ENCODE measurements around the gene GDF15.
"Not testable (repeated sequence)": the region's sequence is repeated elsewhere in the genome, so short reads cannot be mapped to it uniquely, and the experiment has no call there.

GDF15 gene

DNA sequence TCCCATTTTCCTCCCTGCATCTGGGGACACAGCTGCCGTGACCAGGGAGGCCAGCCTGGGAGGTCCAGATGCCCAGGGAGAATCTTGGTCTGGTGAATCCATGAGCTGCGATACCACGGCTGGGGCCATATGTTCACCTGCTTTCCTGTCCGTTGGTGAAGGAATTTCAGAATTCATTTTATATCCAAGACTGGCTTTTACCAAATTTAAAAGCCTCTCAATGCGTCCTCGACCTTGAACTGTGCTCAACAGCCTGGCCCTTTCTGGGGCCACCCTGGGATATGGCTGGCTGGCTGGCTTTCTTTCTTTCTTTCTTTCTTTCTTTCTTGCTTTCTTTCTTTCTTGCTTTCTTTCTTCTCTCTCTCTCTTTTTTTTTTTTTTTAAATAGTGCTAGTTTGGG is 22.2 kb upstream of the GDF15 start:
- no peak for DNase-seq (ENCODE audit: low read depth in 2 of 2)

DNA sequence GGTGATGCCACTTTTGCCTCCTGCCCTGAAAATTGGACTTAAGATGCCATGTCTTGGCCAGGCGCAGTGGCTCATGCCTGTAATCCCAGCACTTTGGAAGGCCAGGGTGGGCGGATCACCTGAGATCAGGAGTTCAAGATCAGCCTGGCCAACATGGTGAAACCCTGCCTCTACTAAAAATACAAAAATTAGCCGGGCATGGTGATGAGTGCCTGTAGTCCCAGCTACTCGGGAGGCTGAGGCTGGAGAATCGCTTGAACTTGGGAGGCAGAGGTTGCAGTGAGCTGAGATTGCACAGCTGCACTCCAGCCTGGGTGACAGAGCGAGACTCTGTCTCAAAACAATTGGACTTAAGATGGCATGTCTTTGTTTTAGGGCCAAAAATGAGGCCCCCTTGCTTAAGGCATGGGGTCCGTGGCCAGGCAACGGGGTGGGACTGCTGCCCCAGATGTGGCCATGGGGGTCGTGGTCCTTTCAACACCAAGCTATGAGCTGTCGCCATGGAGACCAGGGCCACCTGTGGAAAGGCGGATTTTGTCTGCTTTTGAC is 21.6 kb upstream of the GDF15 start:
- not testable (repeated sequence) for DNase-seq (ENCODE audit: low read depth in 2 of 2)

DNA sequence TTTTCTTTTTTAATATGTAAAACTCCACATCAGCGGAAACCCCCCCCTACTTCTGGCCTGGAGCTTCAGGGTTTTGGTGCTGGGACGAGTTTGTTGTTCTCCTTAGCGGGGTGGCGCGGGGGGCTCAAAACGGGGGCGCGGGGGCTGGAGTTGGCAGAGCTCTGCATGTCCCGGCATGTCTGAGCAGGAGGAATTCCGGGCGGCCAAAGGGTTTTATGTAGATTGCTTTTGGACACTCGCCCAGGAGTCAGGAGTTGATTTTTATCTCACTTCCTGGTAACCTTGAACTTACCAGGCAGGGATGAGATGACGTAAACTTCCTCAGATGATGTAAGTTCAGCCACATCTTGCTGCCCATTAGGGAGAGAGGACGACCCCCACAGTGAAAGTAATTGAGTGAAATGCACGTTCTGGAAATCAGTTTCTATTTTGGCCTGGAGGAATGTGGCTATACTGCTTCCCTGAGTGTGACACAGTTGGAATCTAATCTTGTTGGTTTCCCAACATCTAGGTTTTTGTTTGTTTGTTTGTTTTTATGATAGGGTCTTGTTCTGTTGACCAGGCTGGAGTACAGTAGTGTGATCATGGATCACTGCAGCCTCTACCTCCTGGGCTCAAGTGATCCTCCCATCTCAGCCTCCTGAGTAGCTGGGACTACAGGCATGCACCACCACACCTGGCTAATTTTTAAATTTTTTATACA is 21.0 kb upstream of the GDF15 start:
- DNase-seq (ENCODE audit: low read depth in 2 of 2), result no peak

DNA sequence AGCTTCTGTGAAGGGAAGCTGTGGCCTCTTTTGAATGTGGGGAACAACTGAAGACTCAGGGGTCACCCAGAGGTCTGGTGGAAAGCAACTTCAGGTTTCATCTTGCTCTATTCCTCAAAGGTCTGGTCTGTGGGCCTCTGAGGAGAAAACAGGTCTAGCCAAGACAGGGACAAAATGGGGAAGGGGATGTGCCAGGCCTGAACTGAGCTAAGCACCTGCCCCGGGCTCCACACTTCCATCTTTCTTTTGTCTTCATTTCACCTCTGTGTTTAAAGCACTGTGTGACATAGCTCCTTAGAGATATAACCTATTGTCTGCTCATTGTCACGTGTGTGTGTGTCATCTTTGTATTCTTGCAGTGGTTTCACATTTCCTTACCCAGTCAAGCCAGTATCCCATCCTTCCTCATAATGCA is 19.9 kb upstream of the GDF15 start:
- DNase-seq (ENCODE audit: low read depth in 2 of 2), result no peak

DNA sequence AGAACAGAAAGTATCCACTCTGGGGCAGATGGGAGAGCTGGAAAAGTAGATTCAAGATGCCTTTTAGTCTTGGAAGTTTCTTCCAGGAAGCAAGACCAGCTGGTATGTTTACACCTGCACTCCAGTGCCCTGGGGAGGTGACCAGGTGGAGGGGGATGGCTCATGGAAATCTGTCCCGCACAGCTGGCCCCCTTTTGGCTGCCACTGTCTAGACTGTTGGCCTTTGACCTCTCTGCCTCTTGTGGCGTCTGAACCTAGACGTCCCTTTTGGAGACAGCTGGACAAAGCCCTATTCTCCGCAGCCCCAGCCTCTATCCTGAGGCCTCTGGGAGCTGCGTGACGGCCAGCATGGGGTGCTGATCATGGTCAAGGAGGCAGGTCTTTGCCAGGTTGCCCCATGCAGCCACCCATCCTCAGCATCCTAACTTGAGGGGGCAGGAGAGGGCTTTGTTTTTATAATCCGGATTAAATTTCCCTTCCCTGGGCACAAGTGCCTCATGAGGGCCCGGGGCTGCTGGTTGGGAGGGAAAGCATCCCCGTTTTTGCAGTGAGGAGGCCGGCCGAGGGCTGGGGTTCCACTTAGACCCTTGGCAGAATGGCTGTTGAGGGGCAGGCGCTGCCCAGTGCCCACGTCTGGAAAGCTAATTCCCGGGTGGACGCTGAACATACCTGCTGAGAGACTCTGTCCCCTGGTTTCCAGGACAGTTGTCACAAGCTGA is 17.3 kb upstream of the GDF15 start:
- no peak for DNase-seq (ENCODE audit: low read depth in 2 of 2)

DNA sequence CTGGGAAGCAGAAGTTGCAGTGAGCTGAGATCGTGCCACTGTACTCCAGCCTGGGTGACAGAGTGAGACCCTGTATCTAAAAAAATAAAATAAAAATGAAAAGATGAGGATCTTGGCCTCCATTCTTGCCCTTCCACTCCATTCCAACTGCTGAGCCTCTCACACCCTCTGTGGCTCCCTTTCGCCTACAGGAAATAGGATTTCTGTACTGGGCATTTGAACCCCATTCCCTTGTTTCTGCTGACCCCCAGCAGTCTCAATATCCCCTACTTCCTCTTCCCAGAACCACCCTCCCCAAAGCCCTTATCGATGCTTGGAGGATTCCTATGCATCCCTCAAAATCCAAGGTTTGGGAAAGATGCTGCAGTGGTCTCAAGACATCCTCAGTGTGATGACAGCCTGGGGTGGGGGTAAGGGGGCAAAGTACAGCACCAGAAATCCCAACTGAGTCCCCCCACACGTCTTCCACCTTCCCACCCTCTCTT is 12.5 kb upstream of the GDF15 start:
- DNase-seq (ENCODE audit: low read depth in 2 of 2), result no peak

DNA sequence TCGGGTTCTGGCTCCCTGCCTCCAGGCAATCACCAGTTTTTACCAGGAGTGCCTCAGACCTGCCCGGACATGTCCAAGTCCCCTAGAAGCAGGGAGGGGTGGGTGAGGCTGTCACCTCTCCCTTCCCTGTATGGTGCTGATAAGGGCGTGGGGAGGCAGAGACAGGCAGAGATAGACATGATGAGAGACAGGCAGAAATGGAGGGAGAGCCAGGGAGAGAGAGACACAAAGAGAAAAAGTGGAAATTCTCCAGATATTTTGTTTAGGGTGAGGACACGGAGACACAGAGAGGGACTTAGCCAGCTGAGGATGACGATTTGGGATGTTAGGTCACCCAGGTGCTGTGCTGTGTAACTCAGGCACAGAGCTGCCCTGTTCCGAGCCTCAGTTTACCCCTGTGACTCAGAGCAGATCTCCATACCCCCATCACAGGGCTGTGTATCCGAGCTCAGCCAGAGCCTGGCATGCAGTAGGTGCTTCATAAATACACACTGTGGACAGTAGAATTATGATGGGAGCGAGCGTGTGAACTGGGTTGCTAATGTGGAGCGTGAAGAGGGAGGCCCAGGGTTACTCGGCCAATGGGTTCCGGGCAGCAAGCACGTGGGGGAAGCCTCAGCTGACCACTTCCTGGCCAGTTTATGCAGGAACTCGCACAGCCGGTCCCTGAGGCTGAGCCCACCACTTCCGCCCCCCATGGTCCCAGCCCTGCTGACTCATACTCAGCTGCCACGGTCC is 11.9 kb upstream of the GDF15 start:
- DNase-seq (ENCODE audit: low read depth in 2 of 2), result no peak

DNA sequence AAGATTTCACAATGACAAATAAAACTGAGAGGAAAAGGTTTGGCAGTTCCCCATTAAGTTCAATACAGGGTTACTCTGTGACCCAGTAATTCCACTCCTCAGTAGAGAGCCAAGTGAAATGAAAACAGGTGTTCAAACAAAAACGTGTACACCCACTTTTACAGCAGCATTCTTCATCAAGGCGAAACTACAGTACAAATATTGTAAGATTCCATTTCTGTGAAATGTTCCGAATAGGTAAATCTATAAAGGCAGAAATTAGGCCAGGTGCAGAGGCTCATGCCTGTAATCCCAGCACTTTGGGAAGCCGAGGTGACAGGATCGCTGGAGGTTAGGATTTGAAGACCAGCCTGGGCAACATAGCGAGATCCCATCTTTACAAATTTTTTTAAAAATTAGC is 8.9 kb upstream of the GDF15 start:
- no peak for DNase-seq (ENCODE audit: low read depth in 2 of 2)

DNA sequence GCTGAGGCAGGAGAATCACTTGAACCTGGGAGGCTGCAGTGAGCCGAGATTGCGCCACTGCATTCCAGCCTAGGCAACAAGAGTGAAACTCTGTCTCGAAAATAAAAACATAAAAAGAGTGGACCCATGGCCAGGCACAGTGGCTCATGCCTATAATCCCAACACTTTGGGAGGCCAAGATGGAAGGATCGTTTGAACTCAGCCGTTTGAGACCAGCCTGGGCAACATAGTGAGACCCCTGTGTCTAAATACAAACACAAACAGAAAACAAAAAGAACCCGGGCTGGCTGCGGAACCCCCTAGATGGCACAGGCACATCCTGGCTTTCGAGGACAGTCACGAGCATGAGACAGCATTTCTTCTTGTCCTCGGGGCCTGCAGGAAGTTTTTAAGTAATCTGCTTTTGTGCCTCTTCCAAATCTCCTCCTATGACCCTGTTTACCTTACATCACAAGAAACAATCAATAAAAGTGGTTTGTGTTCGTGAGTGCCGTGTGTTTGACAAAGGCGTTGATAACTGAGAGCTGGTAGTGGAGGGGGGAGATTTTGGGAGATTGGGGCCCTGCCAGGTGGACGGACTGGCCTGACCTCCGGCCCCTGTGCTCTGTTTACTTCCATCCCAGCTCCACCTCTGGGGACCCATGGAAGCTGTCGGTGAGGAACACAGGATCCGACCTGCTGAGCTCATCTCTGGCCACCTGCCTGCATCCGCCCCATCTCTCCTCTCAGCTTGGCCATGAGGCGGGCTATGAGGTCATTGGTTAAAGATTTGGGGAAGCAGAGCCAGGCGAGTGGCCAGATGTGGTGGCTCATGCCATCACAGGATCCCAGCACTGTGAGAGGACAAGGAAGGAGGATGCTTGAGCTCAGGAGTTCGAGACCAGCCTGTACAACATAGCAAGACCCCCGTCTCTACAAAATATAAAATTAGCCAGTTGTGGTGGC is 5.9 kb upstream of the GDF15 start:
- DNase-seq (ENCODE audit: low read depth in 2 of 2), result no peak

DNA sequence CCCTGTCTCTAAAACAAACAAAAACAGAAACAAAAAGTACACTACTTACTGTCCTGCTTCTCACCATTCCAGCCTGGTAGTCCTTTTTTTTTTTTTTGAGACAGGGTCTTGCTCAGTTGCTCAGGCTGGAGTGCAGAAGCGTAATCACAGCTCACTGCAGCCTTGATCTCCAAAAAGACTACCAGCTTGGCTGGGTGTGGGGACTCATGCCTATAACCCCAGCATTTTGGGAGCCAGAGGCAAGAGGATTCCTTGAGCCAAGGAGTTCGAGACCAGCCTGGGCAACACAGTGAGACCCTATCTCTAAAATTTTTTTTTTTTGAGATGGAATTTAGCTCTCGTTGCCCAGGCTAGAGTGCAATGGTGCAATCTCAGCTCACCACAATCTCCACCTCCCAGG is 5.1 kb upstream of the GDF15 start:
- DNase-seq (ENCODE audit: low read depth in 2 of 2), result no peak

DNA sequence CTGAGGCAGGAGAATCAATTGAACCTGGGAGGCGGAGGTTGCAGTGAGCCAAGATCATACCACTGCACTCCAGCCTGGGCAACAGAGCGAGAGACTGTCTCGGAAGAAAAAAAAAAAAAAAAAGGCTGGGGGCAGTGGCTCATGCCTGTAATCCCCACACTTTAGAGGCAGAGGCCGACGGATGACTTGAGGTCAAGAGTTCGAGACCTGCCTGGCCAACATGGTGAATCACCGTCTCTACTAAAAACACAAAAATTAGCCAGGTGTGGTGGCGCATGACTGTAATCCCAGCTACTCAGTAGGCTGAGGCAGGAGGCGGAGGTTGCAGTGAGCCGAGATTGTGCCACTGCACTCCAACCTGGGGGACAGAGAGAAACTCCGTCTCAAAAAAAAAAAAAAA is 2.3 kb upstream of the GDF15 start:
- DNase-seq (ENCODE audit: low read depth in 2 of 2), result not testable (repeated sequence)

DNA sequence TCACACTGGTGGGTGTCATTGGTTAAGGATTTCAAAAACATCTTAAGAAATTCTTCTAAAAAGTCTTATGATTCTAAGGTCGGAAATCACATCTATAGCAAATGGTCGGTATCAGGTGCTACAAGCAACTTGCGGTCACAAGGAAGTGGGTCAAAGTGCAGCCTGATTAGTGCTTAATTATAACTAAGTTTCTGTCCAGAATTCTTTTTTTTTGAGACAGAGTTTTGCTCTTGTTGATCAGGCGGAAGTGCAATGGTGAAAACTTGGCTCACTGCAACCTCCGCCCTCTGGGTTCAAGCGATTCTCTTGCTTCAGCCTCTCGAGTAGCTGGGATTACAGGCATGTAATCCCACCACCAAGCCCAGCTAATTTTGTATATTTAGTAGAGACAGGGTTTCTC is 1.2 kb upstream of the GDF15 start:
- no peak for DNase-seq (ENCODE audit: low read depth in 2 of 2)

DNA sequence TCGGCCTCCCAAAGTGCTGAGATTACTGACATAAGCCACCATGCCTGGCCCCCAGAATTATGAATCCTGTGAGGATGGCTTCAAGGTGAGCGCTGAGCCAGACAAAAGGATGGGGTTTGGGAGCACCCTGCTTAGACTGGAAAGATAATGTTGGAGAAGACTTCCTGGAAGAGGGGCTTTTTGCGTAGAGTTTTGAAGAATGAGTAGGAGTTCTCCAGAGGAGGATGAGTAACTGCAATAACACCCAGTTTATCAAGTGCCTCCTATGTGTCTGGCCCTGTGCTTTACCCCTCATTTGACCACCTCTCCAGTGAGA is 641 bp upstream of the GDF15 start:
- DNase-seq (ENCODE audit: low read depth in 2 of 2), result no peak

DNA sequence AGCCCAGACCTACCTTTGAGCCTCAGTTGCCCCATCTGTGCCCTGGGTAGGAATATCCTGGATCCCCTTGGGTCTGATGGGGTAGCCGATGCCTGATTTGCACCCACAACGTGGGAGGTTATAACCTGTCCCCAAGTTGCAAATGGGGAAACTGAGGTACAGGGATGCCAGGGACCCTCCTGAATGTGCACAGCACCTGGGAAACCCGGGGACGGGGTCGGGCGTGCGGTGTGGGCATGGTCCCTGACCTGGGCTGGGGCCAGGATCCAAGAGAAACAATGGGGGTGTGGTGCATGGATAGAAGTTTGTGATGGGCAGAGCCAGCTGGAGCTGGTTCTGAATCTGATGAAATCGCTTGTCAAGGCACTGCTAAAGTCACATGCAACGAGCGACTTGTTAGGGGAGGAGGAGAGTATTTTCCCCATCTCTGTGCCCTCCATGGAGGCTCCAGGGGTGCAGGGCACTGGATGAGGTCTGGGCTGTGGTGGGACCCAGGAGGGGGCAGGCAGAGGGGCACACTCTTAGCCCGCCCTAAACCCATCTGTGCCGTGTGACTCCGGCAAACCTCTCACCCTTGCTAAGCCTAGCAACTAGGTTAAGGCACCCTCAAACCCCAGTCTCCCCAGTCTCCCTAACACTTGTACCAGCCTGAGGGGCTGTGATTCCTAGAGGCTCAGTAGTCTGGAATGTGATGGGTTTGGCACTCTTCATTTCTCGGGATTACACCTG is 749 bp downstream of the GDF15 start:
- no peak for DNase-seq (ENCODE audit: low read depth in 2 of 2)

DNA sequence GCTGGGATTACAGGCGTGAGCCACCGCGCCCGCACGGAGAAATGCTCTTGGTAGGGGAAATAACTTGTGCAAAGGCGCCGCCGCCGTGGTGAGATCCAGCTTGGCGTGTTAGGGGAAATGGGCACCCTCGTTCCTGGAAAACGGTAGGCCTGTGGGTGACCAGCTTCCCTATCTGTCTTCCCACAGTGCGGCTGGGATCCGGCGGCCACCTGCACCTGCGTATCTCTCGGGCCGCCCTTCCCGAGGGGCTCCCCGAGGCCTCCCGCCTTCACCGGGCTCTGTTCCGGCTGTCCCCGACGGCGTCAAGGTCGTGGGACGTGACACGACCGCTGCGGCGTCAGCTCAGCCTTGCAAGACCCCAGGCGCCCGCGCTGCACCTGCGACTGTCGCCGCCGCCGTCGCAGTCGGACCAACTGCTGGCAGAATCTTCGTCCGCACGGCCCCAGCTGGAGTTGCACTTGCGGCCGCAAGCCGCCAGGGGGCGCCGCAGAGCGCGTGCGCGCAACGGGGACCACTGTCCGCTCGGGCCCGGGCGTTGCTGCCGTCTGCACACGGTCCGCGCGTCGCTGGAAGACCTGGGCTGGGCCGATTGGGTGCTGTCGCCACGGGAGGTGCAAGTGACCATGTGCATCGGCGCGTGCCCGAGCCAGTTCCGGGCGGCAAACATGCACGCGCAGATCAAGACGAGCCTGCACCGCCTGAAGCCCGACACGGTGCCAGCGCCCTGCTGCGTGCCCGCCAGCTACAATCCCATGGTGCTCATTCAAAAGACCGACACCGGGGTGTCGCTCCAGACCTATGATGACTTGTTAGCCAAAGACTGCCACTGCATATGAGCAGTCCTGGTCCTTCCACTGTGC is 2.4 kb downstream of the GDF15 start:
- peak; percentile 34 to 74 for DNase-seq (ENCODE audit: low read depth in 2 of 2)

DNA sequence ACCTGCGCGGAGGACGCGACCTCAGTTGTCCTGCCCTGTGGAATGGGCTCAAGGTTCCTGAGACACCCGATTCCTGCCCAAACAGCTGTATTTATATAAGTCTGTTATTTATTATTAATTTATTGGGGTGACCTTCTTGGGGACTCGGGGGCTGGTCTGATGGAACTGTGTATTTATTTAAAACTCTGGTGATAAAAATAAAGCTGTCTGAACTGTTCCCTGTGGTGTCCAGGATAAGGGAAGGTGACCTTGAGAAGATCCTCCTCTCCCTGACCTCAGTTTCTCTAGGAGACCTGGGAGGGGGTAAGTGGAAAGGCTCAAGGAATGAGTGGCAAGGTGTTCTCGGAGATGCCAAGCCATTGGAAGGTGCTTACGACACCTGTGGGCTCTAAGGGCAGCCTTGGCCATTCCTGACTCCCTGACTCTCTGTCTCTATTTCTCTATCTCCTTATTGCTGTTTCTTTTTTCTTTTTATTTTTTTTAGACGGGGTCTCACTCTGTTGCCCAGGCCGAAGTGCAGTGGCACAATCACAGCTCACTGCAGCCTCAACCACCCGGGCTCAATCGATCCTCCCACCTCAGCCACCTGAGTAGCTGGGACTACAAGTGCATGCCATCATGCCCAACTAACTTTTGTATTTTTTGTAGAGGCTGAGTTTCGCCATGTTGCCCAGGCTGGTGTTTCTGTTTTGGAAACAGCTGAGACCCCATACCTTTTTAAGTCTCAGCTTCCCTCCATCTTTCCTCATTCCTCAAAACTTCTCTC is 3.2 kb downstream of the GDF15 start:
- DNase-seq (ENCODE audit: low read depth in 2 of 2), result no peak

DNA sequence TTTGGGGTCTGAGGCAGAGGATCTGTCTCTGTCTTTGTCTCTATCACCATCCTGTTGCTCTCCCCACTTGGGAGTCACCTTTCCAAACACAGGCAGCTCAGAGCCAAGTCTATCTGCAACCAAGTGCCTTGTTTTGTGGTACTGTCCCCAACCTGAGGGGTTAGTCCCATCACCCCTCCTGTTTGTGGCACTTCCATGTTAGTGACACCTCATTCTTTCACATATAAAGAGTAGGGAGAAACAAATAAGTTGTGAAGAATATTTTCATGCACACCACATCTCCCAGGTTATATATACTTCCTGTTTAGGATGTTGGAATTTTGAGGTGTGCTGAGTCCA is 3.7 kb downstream of the GDF15 start:
- no peak for DNase-seq (ENCODE audit: low read depth in 2 of 2)

DNA sequence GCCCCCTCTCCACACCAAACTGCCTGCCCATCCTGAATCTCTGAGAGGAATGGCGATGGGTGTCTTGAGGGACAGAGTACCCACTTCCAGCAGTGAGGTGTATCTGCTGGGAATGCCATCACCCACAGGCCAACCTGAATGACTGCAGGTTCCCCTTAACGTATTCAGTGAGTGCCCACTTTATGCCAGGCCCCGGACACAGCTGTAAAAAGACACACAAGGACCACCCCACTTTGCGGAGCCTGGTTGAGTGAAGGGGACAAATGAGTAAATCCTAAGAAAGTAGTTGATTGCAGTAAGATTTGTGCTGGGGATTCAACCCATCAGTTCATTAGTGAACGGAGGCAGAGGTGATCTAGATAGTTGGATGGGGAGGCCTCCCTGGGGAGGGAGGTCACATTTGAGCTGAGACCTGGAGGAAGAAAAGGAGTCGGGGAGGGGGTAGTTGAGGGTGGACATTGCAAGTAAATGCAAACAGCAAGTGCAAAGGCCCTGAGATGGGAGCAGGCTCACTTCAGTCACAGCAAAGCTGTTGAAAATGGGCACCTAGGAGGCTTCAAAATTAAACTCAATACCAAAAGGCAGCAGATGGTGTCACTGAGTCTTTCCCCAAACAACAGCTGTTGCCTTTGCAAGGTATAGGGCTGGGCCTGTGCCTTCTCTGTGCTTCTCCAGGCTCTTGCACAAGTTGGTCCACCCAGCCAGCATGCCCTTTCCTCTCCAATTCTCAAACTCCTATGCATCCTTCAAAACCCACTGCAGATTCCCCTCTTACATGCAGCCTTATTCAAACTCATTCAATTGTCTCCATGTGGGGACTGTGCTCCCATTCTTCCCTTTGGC is 4.3 kb downstream of the GDF15 start:
- DNase-seq (ENCODE audit: low read depth in 2 of 2), result no peak
